Stimulated activated naive CD8-positive, alpha-beta T cell treated with anti-CD3 and anti-CD28 coated beads, Interleukin-15, Interleukin-2, amounts not matched to agents 100 ng/mL and 50 ng/mL, for 24 hours (primary cell): Measurements from ENCODE around the gene ITIH6.

Source experiments
- H3K27ac Mint-ChIP-seq: one replicate; pipeline ENCODE4 v1.8.0; 2021; ENCODE audit warnings: mild to moderate bottlenecking, mixed read lengths
- H3K27me3 Mint-ChIP-seq: one replicate; pipeline ENCODE4 v1.8.0; 2021; ENCODE audit warnings: mixed read lengths
- H3K36me3 Mint-ChIP-seq: one replicate; pipeline ENCODE4 v1.8.0; 2021; ENCODE audit warnings: low read depth, mixed read lengths
- H3K4me1 Mint-ChIP-seq: one replicate; pipeline ENCODE4 v1.8.0; 2021; ENCODE audit warnings: low read depth, mixed read lengths
- H3K4me3 Mint-ChIP-seq: one replicate; pipeline ENCODE4 v1.8.0; 2021; ENCODE audit warnings: mild to moderate bottlenecking, mixed read lengths
- H3K9me3 Mint-ChIP-seq: one replicate; pipeline ENCODE4 v1.8.0; 2021; ENCODE audit warnings: mixed read lengths

Gene ITIH6

DNA sequence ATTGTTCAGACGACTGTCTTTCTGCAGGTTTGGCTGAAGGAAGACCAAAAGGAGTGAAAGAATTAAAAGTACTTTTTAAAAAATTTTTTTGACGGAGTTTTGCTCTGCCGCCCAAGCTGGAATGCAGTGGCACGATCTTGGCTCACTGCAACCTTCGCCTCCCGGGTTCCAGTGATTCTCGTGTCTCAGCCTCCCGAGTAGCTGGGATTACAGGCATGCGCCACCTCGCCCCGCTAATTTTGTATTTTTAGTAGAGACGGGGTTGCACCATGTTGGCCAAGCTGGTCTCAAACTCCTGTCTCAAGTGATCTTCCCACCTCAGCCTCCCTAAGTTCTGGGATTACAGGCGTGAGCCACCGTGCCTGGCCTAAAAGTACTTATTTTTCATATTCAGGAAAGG is 86.3 kb downstream of the ITIH6 start:
- peaks cover 5% of the 10 kb centered on the region for H3K27me3 Mint-ChIP-seq

DNA sequence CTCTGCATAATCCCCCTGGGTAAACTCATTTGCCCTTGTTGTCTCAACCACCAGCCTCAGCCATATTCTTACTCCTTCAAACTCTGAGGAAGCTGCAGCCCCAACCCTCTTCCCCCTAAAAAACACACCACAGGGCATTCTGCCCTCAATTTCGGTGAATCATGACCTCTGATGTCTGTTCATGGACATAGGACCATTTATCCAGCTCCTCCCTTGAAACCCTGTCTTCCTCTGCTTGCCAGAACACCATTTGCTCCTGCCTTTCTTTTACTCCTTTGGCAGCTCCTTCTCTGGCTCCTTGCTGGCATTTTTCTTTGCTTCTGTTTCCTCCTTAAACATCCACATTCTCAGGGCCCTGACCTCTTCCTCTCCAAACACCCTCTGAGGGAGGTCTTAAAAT is 87.1 kb downstream of the ITIH6 start:
- peaks cover 8% of the 10 kb centered on the region for H3K27me3 Mint-ChIP-seq
- no peaks in the 10 kb centered on the region for H3K4me1 Mint-ChIP-seq
- H3K27ac Mint-ChIP-seq = no peak overlapping the region
- H3K36me3 Mint-ChIP-seq = no peaks in the 10 kb centered on the region
- no peak overlapping the region for H3K4me3 Mint-ChIP-seq
- no peaks in the 10 kb centered on the region for H3K9me3 Mint-ChIP-seq

More for the DNA sequence above, 86.3 kb downstream of the ITIH6 start:
- no peak overlapping the region for H3K27ac Mint-ChIP-seq
- H3K4me1 Mint-ChIP-seq = no peaks in the 10 kb centered on the region
- H3K9me3 Mint-ChIP-seq = no peaks in the 10 kb centered on the region
- no peak overlapping the region for H3K4me3 Mint-ChIP-seq
- H3K36me3 Mint-ChIP-seq = no peaks in the 10 kb centered on the region

DNA sequence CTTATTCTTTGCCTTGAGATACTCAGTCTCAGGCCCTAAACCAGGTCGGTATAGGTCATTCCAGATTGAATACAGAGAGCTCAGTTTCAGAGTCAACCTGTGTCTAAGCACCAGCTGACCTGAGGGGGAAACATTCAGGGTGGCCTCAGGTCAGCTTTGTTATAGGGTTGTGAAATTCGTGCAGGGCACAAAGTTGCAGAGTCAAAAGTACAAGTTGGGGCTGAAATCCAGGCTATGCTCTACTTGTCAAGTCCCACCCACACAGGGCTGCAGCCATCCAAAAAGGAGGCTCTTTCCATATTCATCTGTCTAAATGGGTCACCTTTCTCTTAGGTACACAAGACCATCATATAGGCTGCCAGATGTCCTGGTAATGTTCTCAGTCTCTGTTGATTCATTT is 89.7 kb downstream of the ITIH6 start:
- Mint-ChIP-seq H3K4me1 (no peaks in the 10 kb centered on the region), H3K9me3 (no peaks in the 10 kb centered on the region), H3K27ac (no peak overlapping the region), H3K36me3 (no peaks in the 10 kb centered on the region), H3K4me3 (no peak overlapping the region), H3K27me3 (peaks cover 8% of the 10 kb centered on the region)
